Measurements from ENCODE around the gene MED29. TPM values are rescaled to one million over a fixed set of nuclear protein-coding genes. Genes with fewer than 3 reads are reported as not detected.

MED29 gene
- total and polyA plus RNA-seq, 3 experiments from 2014 or later = 39.3 to 56.8 (median 39.6) TPM

DNA sequence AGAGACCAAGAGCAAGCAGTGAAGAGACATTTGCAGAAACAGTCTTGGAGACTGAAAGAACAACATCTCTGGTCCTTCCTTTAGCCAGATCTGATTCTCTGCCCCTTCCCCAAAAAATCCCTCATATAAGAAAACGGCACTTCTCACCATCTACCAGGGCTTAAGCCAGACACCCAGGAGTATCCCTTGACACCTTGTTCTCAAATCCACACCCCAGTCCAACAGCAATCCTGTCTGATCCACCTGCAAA is 19.6 kb downstream of the MED29 start:
- H3K9me3 ChIP-seq (ENCODE audit: low read length) = no peaks in the 10 kb centered on the region
- peaks cover 0 to 38% of the 10 kb centered on the region in 2 donors for H3K27me3 Mint-ChIP-seq
- H3K36me3 ChIP-seq (ENCODE audit: insufficient read depth, low read length) = peaks cover 14% of the 10 kb centered on the region
- POLR2A ChIA-PET = interaction anchor here (1.4 to 2.3 kb wide), 6 partner anchors 10 to 122 kb away, joined by 3 to 48 read pairs (median 18); partner anchors contain the start of genes EID2B, MED29, PAF1 and RPS16
- H3K27ac Mint-ChIP-seq = peak overlapping the region; percentile 96 to 100 (median 98)
- CTCF ChIA-PET = interaction anchor here (1.4 to 2.3 kb wide), 5 partner anchors 11 to 288 kb away, joined by 5 to 207 read pairs (median 10); partner anchors contain the start of genes GMFG, MED29 and PAF1
- peaks cover 0 to 21% (median 10%) of the 10 kb centered on the region in 5 donors for H3K9me3 Mint-ChIP-seq
- no peak for DNase-seq
- peak overlapping the region; percentile 86 for H3K4me3 ChIP-seq (ENCODE audit: low read length)
- H3K4me1 Mint-ChIP-seq = peaks cover 45 to 57% (median 50%) of the 10 kb centered on the region in 3 donors
- H3K4me3 Mint-ChIP-seq = peak overlapping the region; percentile 89 to 96 (median 92)
- peak overlapping the region; percentile 97 for H3K27ac ChIP-seq (ENCODE audit: low read depth, low read length)
- peaks cover 13 to 57% (median 15%) of the 10 kb centered on the region in 3 donors for H3K36me3 Mint-ChIP-seq
- H3K4me1 ChIP-seq (ENCODE audit: insufficient read depth, low read length) = peaks cover 34% of the 10 kb centered on the region
- no peaks in the 10 kb centered on the region for H3K27me3 ChIP-seq (ENCODE audit: insufficient read depth, low read length, poor library complexity, severe bottlenecking)

DNA sequence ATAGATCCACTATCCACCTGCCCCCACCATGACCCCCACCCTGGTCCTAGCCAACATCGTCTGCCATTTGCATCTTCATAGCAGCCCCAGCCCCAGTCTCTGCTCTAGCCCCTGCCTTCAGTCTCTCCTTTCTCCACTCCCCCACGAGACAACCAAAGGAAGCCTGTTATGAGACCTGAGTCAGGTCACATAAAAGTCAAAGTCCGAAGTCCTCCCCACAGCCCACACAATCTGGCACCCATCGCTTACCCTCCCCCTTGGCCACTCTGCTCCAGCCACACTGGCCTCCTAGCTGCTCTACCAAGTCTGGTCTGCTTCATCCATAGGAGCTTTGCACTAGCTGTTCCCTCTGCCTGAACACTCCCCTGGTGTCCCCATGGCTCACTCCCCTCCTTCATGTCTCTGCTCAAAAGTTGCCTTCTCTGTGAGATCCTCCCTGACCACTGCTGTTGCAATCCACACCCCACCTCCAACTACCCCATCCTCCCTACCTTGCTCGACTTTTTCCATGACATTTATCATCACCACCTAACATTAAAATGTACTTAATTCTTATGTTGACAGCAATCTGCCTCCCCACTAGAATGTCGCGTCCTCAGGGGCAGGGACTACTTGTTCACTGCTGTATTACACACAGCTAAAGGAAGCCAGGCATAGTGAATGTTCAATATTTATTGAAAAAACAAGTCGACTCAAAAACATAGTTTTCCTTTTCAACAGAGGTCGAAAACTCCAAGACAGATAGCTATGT is 20.1 kb downstream of the MED29 start:
- Mint-ChIP-seq H3K4me1 (peaks cover 40 to 52% (median 48%) of the 10 kb centered on the region in 3 donors), H3K27me3 (peaks cover 0 to 38% of the 10 kb centered on the region in 2 donors), H3K27ac (peak overlapping the region; percentile 96 to 100 (median 98)), H3K36me3 (peaks cover 13 to 56% (median 15%) of the 10 kb centered on the region in 3 donors), H3K9me3 (peaks cover 0 to 21% (median 10%) of the 10 kb centered on the region in 5 donors), H3K4me3 (peak overlapping the region; percentile 89 to 96 (median 92))
- H3K27ac ChIP-seq (ENCODE audit: low read depth, low read length) = peak overlapping the region; percentile 97
- peaks cover 29% of the 10 kb centered on the region for H3K4me1 ChIP-seq (ENCODE audit: insufficient read depth, low read length)
- peak in 1 of 5 donors; percentile 60 for DNase-seq
- ChIA-PET POLR2A (interaction anchor here (0.6 to 2.3 kb wide), 9 partner anchors 8 to 121 kb away, joined by 3 to 48 read pairs (median 7); partner anchors contain the start of genes EID2B, GMFG, MED29 and PAF1), CTCF (interaction anchor here (0.7 to 2.3 kb wide), 14 partner anchors 11 to 289 kb away, joined by 3 to 207 read pairs (median 6); partner anchors contain the start of genes EID2B, GMFG, MED29 and PAF1)
- H3K4me3 ChIP-seq (ENCODE audit: low read length) = peak overlapping the region; percentile 86
- H3K36me3 ChIP-seq (ENCODE audit: insufficient read depth, low read length) = peaks cover 14% of the 10 kb centered on the region
- no peaks in the 10 kb centered on the region for H3K27me3 ChIP-seq (ENCODE audit: insufficient read depth, low read length, poor library complexity, severe bottlenecking)
- H3K9me3 ChIP-seq (ENCODE audit: low read length) = no peaks in the 10 kb centered on the region

DNA sequence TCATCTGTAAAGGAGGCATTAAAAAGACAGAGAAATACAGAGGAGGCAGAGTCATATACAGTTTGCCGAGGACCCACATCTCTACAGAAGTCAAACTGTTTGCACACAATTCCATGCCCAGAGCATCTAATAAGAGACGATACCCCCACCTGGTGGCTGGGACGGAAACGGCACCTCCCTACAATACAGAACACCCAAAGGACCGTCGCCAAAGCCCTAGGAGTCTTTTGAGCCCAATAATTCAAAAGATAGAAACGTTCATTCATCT is 20.6 kb downstream of the MED29 start:
- H3K27me3 ChIP-seq (ENCODE audit: insufficient read depth, low read length, poor library complexity, severe bottlenecking) = no peaks in the 10 kb centered on the region
- CTCF ChIA-PET = interaction anchor here (0.7 to 2.3 kb wide), 15 partner anchors 12 to 289 kb away, joined by 3 to 207 read pairs (median 6); partner anchors contain the start of genes EID2B, GMFG, MED29 and PAF1
- peaks cover 0 to 37% of the 10 kb centered on the region in 2 donors for H3K27me3 Mint-ChIP-seq
- peak overlapping the region; percentile 97 for H3K27ac ChIP-seq (ENCODE audit: low read depth, low read length)
- peak overlapping the region; percentile 89 to 96 (median 92) for H3K4me3 Mint-ChIP-seq
- H3K4me1 ChIP-seq (ENCODE audit: insufficient read depth, low read length) = peaks cover 28% of the 10 kb centered on the region
- POLR2A ChIA-PET = interaction anchor here (0.6 to 2.3 kb wide), 9 partner anchors 8 to 121 kb away, joined by 3 to 48 read pairs (median 7); partner anchors contain the start of genes EID2B, GMFG, MED29 and PAF1
- peaks cover 14% of the 10 kb centered on the region for H3K36me3 ChIP-seq (ENCODE audit: insufficient read depth, low read length)
- peak; percentile 85 to 94 (median 90) for DNase-seq
- H3K9me3 Mint-ChIP-seq = peaks cover 0 to 20% (median 10%) of the 10 kb centered on the region in 5 donors
- peak overlapping the region; percentile 96 to 100 (median 98) for H3K27ac Mint-ChIP-seq
- H3K4me3 ChIP-seq (ENCODE audit: low read length) = peak overlapping the region; percentile 86
- H3K36me3 Mint-ChIP-seq = peaks cover 13 to 57% (median 15%) of the 10 kb centered on the region in 3 donors
- no peaks in the 10 kb centered on the region for H3K9me3 ChIP-seq (ENCODE audit: low read length)
- peaks cover 39 to 50% (median 46%) of the 10 kb centered on the region in 3 donors for H3K4me1 Mint-ChIP-seq

DNA sequence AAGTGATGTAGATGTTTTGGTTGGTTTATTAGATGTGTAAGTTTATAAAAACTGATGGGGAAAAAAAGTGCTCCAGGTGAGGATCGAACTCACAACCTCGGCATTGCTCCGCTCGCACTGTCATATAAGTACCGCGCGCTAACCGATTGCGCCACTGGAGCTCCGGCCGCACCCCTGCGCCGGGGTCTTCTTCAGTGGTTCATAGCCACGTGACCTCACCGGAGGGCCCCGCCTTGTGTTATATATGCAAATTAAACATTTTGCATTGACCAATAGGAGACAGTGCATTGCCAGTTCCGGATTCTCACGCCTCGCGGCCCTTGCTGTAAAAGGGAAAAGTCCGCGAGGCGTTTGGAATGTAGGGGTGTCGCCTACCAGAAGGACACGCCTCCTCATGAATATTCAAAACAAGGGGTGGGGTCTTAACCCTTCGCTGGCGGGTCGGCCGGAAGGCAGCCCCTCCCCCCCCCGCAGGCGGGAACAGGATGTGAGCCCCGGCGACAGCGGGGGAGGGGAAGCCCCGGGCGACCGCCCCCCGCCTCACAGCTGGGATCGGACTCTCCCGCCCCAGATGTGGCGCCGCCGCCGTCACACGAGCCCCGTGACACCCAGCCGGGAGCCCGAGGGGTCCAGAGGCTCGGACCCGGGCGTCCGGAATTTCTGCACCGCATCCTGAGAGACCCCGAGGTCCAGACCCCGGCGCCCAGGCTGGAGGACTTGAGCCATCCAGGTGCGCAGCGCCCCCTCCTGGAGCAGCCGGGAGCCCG is 21.1 kb downstream of the MED29 start, which contains the start of gene PLEKHG2:
Gene PLEKHG2 (plus strand): TSS at position 570 of the 767 bp plus-strand sequence. CDS start 1,418 bp downstream, outside the sequence.
- Histone ChIP-seq H3K27ac (ENCODE audit: low read depth, low read length) (peak within 1 kb of the TSS; percentile 97), H3K4me3 (ENCODE audit: low read length) (peak within 1 kb of the TSS; percentile 93), H3K9me3 (ENCODE audit: low read length) (no peaks in the 10 kb centered on the region), H3K4me1 (ENCODE audit: insufficient read depth, low read length) (peaks cover 28% of the 10 kb centered on the region), H3K36me3 (ENCODE audit: insufficient read depth, low read length) (peaks cover 14% of the 10 kb centered on the region), H3K27me3 (ENCODE audit: insufficient read depth, low read length, poor library complexity, severe bottlenecking) (no peaks in the 10 kb centered on the region)
- Mint-ChIP-seq H3K27ac (peak within 1 kb of the TSS; percentile 96 to 100 (median 98)), H3K9me3 (peaks cover 0 to 15% (median 6%) of the 10 kb centered on the region in 5 donors), H3K36me3 (peaks cover 13 to 52% (median 14%) of the 10 kb centered on the region in 3 donors), H3K4me1 (peaks cover 39 to 50% (median 46%) of the 10 kb centered on the region in 3 donors), H3K27me3 (peaks cover 0 to 32% of the 10 kb centered on the region in 2 donors), H3K4me3 (peak within 1 kb of the TSS; percentile 89 to 96 (median 92))
- POLR2A ChIA-PET = interaction anchor here (0.5 to 2.3 kb wide), 11 partner anchors 9 to 120 kb away, joined by 3 to 48 read pairs (median 6); partner anchors contain the start of genes EID2B, GMFG, MED29 and PAF1
- CTCF ChIA-PET = interaction anchor here (0.9 to 2.3 kb wide), 14 partner anchors 12 to 290 kb away, joined by 3 to 207 read pairs (median 6); partner anchors contain the start of genes EID2B, GMFG, MED29 and PAF1
- peak; percentile 93 to 99 (median 97) for DNase-seq

DNA sequence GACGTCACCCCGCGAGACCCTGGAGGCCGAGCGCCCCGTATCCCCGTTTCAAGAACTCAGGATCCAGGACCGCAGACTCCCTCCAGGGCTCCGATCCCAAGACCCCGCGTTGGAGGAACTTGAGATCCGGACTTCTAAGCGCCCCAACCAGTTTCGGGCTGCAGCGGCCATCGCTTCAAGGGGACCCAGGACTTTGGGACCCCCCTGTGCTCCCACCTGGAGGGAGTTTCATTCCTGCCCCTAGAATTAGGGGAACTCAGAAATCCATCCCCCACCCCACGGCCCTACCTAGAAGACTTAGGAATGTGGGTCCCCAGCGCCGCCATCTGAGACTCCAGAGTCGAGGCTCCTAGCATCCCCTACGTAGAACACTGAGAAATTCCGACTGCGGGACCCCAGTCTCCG is 21.7 kb downstream of the MED29 start:
- Histone ChIP-seq H3K4me1 (ENCODE audit: insufficient read depth, low read length) (peaks cover 28% of the 10 kb centered on the region), H3K27ac (ENCODE audit: low read depth, low read length) (peak overlapping the region; percentile 92), H3K36me3 (ENCODE audit: insufficient read depth, low read length) (peaks cover 10% of the 10 kb centered on the region), H3K4me3 (ENCODE audit: low read length) (peak overlapping the region; percentile 93), H3K9me3 (ENCODE audit: low read length) (no peaks in the 10 kb centered on the region), H3K27me3 (ENCODE audit: insufficient read depth, low read length, poor library complexity, severe bottlenecking) (no peaks in the 10 kb centered on the region)
- CTCF ChIA-PET = interaction anchor here (1.2 to 2.3 kb wide), 4 partner anchors 13 to 28 kb away, joined by 7 to 207 read pairs (median 18); partner anchors contain the start of gene RPS16
- peaks cover 12 to 51% (median 12%) of the 10 kb centered on the region in 3 donors for H3K36me3 Mint-ChIP-seq
- H3K4me3 Mint-ChIP-seq = peak overlapping the region; percentile 89 to 96 (median 92)
- H3K4me1 Mint-ChIP-seq = peaks cover 39 to 50% (median 46%) of the 10 kb centered on the region in 3 donors
- peaks cover 0 to 29% of the 10 kb centered on the region in 2 donors for H3K27me3 Mint-ChIP-seq
- peak overlapping the region; percentile 32 to 100 (median 98) for H3K27ac Mint-ChIP-seq
- POLR2A ChIA-PET = interaction anchor here (0.6 to 2.3 kb wide), 8 partner anchors 9 to 23 kb away, joined by 3 to 48 read pairs (median 11); partner anchors contain the start of genes MED29, PAF1 and RPS16
- peaks cover 0 to 15% (median 6%) of the 10 kb centered on the region in 5 donors for H3K9me3 Mint-ChIP-seq
- DNase-seq = no peak

DNA sequence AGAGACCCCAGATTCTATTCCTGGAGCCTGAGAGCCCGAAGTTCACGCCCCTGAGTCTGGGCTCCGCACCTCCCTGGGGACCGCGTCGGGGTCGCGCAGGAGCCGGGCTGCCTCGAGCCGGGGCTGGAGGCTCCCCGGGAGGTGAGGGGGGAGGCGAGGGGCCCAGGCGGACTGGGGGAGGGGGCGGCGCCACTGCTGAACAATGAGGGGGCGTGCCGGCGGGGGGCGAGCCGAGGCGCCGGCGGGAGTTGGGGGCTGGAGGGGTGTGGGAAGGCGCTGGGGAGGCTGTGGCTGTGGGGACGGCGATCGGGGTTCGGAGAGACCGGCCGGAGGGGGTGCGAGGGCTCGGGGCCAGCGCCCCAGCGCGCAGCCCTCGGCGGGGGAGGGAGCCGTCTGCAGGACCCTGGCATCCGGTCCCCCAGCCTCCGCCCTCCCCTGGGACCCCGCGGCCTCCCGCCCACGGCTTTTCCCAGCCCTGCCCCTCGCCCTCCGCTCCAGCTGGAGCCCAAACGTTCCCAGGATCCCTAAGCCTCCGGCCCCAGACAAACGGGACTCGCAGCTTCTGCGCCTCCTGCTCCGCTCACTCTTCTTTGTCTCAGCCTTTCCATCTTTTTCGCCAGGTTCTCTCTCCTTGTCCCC is 22.2 kb downstream of the MED29 start:
- Mint-ChIP-seq H3K9me3 (peaks cover 0 to 15% (median 2%) of the 10 kb centered on the region in 5 donors), H3K36me3 (peaks cover 6 to 50% (median 8%) of the 10 kb centered on the region in 3 donors), H3K4me1 (peaks cover 38 to 49% (median 45%) of the 10 kb centered on the region in 3 donors), H3K4me3 (peak overlapping the region; percentile 89 to 96 (median 92)), H3K27me3 (peaks cover 0 to 24% of the 10 kb centered on the region in 2 donors), H3K27ac (peak overlapping the region; percentile 90 to 100 (median 98))
- peak overlapping the region; percentile 93 for H3K4me3 ChIP-seq (ENCODE audit: low read length)
- POLR2A ChIA-PET = interaction anchor here (0.6 to 1.5 kb wide), 2 partner anchors 10 to 22 kb away, joined by 3 to 4 read pairs; partner anchors contain the start of gene RPS16
- CTCF ChIA-PET = interaction anchor here (1.5 to 1.9 kb wide), 3 partner anchors 15 to 119 kb away, joined by 4 to 8 read pairs (median 7); partner anchors contain the start of genes EID2B and RPS16
- no peaks in the 10 kb centered on the region for H3K9me3 ChIP-seq (ENCODE audit: low read length)
- H3K4me1 ChIP-seq (ENCODE audit: insufficient read depth, low read length) = peaks cover 28% of the 10 kb centered on the region
- H3K27ac ChIP-seq (ENCODE audit: low read depth, low read length) = peak overlapping the region; percentile 92
- no peaks in the 10 kb centered on the region for H3K27me3 ChIP-seq (ENCODE audit: insufficient read depth, low read length, poor library complexity, severe bottlenecking)
- DNase-seq = peak in 2 of 5 donors; percentile 43 to 66
- peaks cover 5% of the 10 kb centered on the region for H3K36me3 ChIP-seq (ENCODE audit: insufficient read depth, low read length)

Measured in CD8-positive, alpha-beta memory T cell (primary cell).